Activated T-helper 1 cell treated with Interleukin-2 at 50 U/mL for 16 hours (primary cell): ENCODE results near the gene ZNF175.

Experiments used
- DNase-seq: peaks from one replicate; pipeline ENCODE4 v3.0.0-alpha.2; 2020; ENCODE audit warnings: low read depth

The ZNF175 gene

GRCh38 chr19:51632126-51632525, 61.0 kb downstream of the ZNF175 start:
- no peak for DNase-seq

- no peak for DNase-seq
Measured at GRCh38 chr19:51637362-51637978, 66.4 kb downstream of the ZNF175 start.

DNA sequence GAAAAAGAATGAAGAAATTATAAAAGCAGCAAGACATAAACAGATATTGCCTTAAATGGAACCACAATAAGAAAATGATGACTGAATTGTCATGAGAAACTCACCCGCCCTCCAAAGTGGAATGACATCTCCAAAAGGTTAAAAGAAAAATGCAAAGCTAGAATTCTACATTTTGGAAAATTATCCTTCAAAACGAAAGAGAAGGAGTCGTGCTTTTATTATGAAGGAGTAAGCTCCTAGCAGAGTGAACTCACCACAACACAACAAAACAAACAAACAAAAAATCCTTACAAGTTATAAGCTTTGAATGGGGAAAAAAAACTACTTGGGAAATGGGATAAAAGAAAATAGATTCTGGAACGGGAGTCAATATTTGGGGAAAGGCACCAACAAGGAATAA, 68.8 kb downstream of the ZNF175 start:
- DNase-seq = no peak

DNA sequence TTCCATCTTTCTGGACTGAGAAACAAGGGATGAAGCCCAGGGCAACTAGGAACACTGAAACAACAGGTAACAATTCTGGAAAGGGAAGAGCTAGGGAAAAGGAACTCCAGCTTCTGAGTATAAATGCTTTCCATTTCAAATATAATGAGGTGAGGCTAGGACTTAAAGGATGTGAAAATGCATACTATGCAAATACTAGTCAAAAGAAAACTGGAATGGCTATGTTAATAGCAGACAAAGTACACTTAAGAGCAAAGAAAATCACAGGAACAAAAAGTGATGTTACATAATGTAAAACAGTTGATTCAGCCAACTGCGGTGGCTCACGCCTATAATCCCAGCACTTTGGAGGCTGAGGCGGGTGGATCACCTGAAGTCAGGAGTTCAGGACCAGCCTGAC, 69.3 kb downstream of the ZNF175 start:
- DNase-seq = no peak

DNA sequence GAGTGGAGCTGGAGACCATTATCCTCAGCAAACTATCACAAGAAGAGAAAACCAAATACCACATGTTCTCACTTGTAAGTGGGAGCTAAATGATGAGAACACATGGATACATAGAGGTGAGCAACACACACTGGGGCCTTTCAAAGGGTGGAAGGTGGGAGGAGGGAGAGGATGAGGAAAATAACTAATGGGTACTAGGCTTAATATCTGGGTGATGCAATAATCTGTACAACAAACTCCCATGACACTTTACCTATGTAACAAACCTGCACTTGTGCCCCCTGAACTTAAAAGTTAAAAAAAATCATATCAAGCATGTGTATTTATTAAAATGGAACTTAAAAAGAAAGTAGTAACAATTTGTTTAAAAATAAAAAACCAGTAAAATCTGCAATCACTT, 70.6 kb downstream of the ZNF175 start:
- no peak for DNase-seq
